ENCODE measurements around the gene ST3GAL5.

DNA sequence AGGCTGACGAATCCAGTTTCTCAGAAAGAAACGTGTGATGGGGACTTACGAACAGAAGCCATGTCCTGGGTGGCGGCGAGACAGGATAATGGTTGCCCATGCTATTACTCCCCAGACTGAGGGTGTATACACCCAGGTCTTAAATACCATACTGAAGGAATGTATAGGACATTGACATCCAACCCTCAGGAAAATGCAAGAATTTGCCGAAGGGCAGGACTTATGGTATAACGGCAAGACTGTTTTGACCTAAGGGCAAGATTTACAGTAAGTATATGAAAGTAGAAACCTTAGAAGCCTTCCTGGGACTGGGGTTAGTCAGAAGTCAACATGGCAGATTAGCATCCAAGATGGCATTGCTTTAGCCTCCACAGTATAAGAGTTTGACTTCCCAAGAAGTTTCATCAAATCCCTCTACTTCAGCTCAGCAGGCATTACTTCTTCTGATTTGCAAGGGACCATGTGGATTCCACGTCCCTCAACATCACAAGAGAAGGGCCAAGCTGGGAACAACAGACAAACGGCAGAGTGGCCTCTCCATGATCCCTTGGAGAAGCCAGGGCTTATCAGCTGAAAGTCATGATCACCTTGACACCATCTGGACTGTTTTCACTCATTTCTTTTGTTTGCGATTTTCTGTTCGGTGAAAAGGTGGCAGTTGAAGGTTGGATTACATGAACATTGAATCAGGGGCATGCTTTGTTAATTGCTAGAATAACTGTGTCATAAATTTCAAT lies 21.1 kb downstream of the ST3GAL5 start:
- no peak for TF ChIP-seq CTCF (conservative IDR thresholded peaks at IDR 0.05; ENCODE audit: low read length)
- no peak for TF ChIP-seq EZH2phosphoT487 (IDR thresholded peaks at IDR 0.05; ENCODE audit: borderline replicate concordance, low read depth, low read length)

Data from OCI-LY7 (cell line).